WERI-Rb-1 (cell line): Measurements from ENCODE around the gene SEC24B.

Source experiments
- DNase-seq: peaks from one replicate; pipeline ENCODE4 v3.0.0-alpha.2; 2020
- H3K27ac ChIP-seq: fragments of 250-450 bp; sonication (Bioruptor Pico); 2 replicates; pipeline ENCODE4 v1.5.1; 2020; ENCODE audit warnings: mild to moderate bottlenecking, moderate library complexity
- H3K27me3 ChIP-seq: fragments of 250-450 bp; sonication (Bioruptor Pico); 2 replicates; pipeline ENCODE4 v1.5.1; 2021; ENCODE audit warnings: mild to moderate bottlenecking, low read depth, moderate library complexity; ENCODE audit not compliant: insufficient read depth, severe bottlenecking
- H3K36me3 ChIP-seq: fragments of 250-450 bp; sonication (Bioruptor Pico); 2 replicates; pipeline ENCODE4 v1.5.1; 2020; ENCODE audit warnings: mild to moderate bottlenecking, moderate library complexity
- H3K4me3 ChIP-seq: 2 replicates; pipeline ENCODE4 v1.5.1; 2011; ENCODE audit warnings: low read depth, mild to moderate bottlenecking, control low read depth, low read length
- H3K9me3 ChIP-seq: fragments of 250-450 bp; sonication (Bioruptor Pico); 2 replicates; pipeline ENCODE4 v1.5.1; 2021; ENCODE audit warnings: mild to moderate bottlenecking, moderate library complexity; ENCODE audit not compliant: severe bottlenecking
- CTCF ChIP-seq: IDR thresholded peaks from 2 replicates; pipeline ENCODE4 v1.5.1; 2011; ENCODE audit warnings: low read depth, mild to moderate bottlenecking, control low read depth, inconsistent platforms, low read length

The SEC24B gene

DNA sequence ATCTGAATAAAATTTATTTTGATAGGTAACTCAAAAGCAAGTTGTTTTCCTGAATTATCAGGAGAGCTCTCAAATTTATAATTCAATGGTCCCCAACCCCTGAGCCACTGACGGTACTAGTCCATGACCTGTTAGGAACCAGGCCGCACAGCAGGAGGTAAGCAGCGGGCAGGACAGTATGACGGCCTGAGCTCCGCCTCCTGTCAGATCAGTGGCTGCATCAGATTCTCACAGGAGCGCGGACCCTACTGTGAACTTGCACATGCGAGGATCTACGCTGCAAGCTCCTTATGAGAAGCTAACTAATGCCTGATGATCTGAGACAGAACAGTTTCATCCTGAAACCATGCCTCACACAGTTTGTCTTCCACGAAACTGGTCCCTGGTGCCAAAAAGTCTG lies 37.9 kb upstream of the SEC24B start:
- Histone ChIP-seq H3K4me3 (no peak overlapping the region), H3K36me3 (no peaks in the 10 kb centered on the region), H3K9me3 (no peaks in the 10 kb centered on the region), H3K27ac (no peak overlapping the region), H3K27me3 (no peaks in the 10 kb centered on the region)
- peak; percentile 82 for DNase-seq
- no peak for TF ChIP-seq CTCF

DNA sequence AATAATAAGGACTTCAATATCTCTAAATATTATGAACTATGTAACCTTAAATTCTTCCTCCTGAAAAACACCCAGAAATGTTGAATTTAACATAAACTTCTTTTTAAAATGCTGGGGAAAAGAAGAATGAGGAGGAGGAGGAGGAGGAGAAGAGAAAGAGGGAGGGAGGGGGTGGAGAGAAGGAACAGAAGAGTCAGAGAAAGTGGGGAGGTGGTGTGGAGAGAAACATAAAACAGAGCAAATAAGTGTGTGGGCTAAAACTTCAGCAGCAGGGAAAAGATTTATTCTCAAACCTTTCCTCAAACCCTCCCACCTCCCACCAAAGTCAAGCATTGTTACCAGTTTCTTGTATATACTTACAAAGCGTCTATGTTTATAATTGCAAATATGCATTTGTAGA lies 34.7 kb upstream of the SEC24B start:
- H3K27me3 ChIP-seq: no peaks in the 10 kb centered on the region
- no peaks in the 10 kb centered on the region for H3K9me3 ChIP-seq
- DNase-seq: no peak
- H3K4me3 ChIP-seq: no peak overlapping the region
- no peaks in the 10 kb centered on the region for H3K36me3 ChIP-seq
- H3K27ac ChIP-seq: no peak overlapping the region
- TF ChIP-seq CTCF: no peak

DNA sequence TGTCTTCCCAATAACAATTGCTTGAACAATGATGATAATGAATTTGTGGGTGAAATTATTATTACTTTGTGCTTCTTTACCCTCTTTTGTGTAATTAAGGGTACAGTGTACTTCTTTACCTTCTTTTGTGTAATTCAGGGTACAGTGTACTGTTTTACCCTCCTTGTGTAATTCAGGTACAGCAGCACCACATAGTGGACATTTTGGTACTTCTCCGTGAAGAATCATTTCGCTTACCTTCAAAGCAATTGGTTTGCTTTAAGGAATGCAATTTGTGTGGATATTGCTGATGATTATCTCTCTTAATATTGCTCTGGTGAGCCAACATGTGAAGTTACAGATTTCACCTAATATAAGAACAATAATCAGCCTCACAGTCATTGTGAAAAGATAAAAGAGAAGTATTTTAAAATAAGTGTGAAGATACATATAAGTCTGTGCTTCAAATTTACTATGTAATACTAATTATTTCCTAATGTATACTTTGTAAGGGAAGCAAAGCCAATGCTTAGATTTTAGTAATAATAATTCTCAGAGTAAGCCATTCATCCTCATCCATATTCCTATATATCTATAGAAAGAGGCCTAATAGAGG lies 27.2 kb upstream of the SEC24B start:
- no peak overlapping the region for H3K4me3 ChIP-seq
- no peak overlapping the region for H3K27ac ChIP-seq
- no peaks in the 10 kb centered on the region for H3K36me3 ChIP-seq
- DNase-seq: peak; percentile 65
- peak; percentile 68 for TF ChIP-seq CTCF
- H3K27me3 ChIP-seq: no peaks in the 10 kb centered on the region
- H3K9me3 ChIP-seq: no peaks in the 10 kb centered on the region

GRCh38 chr4:109407027-109407737 lies 26.4 kb upstream of the SEC24B start:
- Histone ChIP-seq H3K27ac (no peak overlapping the region), H3K4me3 (no peak overlapping the region), H3K27me3 (no peaks in the 10 kb centered on the region), H3K36me3 (no peaks in the 10 kb centered on the region), H3K9me3 (no peaks in the 10 kb centered on the region)
- TF ChIP-seq CTCF: no peak
- no peak for DNase-seq

- no peak for DNase-seq
- no peaks in the 10 kb centered on the region for H3K9me3 ChIP-seq
- no peak overlapping the region for H3K27ac ChIP-seq
- TF ChIP-seq CTCF: no peak
- no peak overlapping the region for H3K4me3 ChIP-seq
- H3K36me3 ChIP-seq: no peaks in the 10 kb centered on the region
- H3K27me3 ChIP-seq: no peaks in the 10 kb centered on the region
Measured at GRCh38 chr4:109408711-109409110, 24.9 kb upstream of the SEC24B start.

- H3K4me3 ChIP-seq: no peak overlapping the region
- no peak overlapping the region for H3K27ac ChIP-seq
- no peak for DNase-seq
- no peaks in the 10 kb centered on the region for H3K9me3 ChIP-seq
- TF ChIP-seq CTCF: no peak
- no peaks in the 10 kb centered on the region for H3K36me3 ChIP-seq
- H3K27me3 ChIP-seq: no peaks in the 10 kb centered on the region
Measured at GRCh38 chr4:109410226-109410625, 23.4 kb upstream of the SEC24B start.
